HuH-7.5 (cell line): ENCODE data around the gene IGFBP4.

Experiments used
- DNase-seq: peaks from one replicate; pipeline ENCODE4 v3.0.0; 2011; ENCODE audit warnings: low spot score

The IGFBP4 gene

DNA sequence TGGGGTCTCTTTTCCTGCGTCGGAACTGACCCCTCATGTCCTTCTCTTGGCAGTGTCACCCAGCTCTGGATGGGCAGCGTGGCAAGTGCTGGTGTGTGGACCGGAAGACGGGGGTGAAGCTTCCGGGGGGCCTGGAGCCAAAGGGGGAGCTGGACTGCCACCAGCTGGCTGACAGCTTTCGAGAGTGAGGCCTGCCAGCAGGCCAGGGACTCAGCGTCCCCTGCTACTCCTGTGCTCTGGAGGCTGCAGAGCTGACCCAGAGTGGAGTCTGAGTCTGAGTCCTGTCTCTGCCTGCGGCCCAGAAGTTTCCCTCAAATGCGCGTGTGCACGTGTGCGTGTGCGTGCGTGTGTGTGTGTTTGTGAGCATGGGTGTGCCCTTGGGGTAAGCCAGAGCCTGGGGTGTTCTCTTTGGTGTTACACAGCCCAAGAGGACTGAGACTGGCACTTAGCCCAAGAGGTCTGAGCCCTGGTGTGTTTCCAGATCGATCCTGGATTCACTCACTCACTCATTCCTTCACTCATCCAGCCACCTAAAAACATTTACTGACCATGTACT, 13.2 kb downstream of the IGFBP4 start:
- DNase-seq: no peak

DNA sequence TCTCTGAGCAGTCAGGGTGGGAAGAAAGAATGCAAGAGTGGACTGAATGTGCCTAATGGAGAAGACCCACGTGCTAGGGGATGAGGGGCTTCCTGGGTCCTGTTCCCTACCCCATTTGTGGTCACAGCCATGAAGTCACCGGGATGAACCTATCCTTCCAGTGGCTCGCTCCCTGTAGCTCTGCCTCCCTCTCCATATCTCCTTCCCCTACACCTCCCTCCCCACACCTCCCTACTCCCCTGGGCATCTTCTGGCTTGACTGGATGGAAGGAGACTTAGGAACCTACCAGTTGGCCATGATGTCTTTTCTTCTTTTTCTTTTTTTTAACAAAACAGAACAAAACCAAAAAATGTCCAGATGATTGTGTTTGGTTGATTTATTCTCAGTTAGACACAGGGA, 14.1 kb downstream of the IGFBP4 start:
- DNase-seq: no peak

DNA sequence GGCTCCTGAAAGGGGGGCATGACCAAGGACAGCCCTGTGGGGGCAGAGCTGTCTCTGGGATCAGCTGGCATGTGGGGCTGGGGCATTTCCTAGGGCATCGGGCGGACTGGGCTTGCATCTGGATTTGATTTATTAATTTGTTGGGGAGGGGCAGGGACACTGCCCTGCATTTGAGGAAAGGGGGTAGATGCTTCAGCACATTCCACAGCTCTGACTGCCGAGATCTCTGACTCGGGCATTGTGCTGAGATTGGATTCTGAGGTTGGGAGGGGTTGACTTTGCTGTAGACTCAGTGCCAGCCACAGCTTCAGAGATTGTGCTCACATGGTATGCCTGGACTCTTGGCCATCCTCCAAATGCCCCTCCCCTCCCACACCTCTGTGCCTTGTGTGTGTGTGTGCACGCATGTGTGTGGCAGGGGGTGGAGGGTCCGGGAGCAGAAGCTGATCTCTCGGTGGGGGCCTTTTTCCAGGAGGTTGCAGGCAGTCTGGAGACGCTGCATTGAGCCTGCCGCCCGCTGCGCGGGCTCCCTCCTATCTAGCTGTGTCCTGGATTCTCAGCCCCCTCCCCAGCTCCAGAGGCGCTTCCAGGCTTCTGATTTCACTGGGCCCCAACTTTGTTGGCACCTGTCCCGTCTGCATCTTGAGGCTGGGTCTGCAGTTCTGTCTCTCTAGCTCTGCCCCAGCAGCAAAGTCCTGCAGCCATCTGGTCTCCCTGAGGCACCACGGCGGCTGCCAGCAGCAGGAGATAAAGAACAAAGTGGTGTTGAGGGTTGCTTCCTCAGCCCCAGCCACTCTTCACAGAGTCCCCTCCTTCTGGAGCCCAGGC, 14.9 kb downstream of the IGFBP4 start:
- DNase-seq: no peak

DNA sequence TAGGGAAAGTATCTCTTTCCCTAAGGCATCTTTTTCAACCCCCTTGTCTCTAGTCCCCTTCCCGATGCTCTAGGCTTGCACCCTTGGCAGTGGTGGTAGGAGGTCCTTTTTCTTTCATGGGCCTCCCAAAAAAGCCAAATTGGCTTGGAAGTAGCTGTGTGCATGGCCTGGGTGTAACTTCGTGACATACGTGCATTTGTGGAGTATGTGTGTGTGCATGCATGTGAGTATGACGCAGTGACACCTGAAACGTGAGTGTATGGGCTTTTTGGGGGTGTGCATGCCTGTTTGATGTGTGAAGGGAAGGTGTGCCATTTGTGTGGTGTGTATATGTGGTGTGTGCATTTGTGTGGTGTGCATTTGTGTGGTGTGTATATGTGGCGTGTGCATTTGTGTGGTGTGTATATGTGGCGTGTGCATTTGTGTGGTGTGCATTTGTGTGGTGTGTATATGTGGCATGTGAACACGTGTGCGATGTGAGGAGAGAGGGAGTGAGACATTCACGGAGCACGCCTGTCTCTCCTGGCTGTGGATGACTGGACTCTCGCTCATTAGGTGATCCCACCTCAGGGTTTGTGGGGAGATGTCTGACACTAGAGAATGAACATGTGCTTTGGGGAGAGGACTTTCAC, 15.7 kb downstream of the IGFBP4 start:
- DNase-seq: no peak

DNA sequence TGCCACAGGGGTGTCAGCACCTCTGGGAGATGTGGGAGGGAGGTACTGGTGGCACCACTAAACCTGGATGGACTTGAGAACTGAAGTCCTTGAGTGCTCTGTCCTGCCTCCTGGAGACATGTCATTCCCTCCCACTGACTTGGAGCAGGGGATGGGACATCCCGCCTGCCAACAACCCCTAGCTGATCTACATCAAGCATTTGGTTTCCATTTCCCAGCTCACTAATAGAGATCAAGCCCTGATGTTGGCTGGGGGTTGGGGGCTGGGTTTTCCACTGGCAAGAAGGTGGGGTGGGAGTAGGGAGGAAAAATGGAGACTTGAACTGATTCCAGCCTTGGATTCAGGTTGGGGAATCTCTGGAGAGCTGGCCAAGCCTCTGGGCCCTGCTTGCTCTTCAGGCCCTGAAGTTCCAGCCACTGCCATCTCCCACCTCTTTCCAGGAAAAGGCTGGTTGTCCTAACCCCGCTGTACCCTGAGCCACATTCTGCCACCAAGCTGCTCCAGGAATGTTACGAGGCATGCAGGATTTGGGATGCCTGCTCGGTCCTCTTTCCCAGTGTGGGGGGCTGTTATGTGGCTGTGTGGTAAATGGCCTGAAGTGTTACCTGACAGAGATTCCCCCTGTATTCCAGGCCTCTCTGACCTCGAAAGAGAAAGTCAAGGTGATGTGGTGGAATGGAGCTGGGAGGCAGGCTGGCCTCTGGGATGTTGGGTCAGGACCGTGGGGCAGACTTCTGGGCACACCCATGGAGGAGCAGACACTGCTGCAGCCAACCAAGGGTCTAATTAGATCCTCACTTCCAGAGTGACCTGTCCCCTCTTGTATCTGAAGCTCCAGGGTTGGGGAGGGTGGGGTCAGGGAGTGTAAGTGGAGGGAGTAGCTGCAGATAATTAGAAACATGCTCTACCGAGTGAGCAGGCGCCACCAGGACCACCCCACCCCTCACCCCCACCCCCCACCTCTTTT, 16.7 kb downstream of the IGFBP4 start:
- DNase-seq: no peak

DNA sequence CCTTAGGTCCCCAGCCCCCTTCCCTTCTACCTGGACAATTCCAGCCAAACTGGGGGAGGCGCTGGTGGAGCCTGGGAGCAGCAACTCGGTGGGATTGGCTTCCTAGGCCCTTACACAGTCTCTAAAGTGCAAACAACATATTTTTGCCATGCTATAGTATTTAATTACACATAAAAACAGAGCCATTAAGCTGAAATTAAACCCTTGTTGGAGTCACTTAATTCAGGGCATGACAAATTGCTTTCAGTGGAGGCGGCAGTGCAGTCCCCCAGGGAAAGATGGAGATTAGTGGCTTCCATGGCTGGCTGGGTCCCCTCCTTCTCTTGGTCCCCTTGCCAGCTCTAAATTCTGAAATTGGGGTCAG, 17.3 kb downstream of the IGFBP4 start:
- no peak for DNase-seq

DNA sequence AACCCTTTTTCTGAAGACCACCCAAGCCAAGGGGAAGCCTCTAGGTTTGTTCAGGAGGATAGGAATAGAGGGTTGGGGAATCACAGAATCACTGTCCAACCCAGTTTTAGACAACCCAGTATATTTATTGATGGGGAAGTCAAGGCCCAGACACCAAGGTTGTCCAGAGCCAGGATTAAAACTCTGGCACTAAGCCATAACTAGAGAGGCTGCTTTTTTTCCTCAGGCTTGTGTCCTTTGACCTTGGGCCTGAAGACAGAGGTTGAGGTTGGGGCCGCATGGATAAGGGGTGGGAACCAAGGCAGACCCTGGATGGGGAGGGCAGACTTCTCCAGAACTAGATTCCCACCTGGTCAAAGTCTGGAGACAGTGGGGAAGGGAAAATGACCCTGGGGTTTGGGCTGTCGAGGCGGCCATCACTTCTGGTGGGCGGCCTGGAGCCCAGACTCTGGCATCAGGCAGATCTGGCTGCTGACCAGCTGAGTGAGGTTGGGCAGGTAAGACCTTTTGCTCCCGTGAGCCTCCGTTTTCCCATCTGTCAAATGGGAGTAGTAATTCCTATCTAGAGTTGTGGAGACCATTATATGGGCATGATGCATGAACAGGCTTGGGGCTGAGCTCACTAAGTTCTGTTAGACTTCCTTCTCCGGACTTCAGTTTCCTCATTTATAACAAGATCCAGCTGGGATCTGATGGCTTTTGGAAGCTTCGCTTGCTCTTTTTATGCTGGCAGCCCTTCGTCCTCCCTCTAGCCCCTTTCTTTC, 17.9 kb downstream of the IGFBP4 start:
- no peak for DNase-seq

DNA sequence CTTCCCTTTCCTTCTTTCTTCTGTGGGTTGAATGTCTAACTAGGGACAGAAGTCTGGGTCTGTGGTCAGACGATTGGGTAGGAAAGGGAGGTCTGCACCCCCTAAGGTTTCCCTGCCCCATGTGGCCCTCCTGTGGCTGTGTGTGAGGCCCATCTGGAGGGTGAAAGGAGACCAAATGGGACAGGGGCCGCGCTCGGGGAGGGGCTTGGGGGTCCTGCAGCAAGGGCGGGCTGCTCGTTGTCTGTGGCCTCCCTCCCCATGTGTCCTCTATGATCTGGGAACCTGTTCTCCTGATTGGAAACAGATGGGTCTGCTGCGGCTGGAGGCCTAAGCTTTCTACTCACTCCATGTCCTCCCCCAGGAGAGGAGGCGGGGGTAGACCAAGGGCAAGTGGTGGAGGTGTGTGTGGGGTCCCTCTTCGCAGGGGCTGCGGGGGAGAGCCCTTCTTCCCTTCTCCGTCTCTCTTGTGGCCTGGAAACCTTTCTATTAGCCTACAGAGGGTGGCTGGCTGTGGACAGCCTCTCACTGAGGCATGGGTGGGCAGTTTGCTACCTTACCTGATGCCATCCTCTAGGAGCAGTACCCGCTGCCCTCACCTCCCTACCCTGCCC, 18.6 kb downstream of the IGFBP4 start:
- DNase-seq: no peak

DNA sequence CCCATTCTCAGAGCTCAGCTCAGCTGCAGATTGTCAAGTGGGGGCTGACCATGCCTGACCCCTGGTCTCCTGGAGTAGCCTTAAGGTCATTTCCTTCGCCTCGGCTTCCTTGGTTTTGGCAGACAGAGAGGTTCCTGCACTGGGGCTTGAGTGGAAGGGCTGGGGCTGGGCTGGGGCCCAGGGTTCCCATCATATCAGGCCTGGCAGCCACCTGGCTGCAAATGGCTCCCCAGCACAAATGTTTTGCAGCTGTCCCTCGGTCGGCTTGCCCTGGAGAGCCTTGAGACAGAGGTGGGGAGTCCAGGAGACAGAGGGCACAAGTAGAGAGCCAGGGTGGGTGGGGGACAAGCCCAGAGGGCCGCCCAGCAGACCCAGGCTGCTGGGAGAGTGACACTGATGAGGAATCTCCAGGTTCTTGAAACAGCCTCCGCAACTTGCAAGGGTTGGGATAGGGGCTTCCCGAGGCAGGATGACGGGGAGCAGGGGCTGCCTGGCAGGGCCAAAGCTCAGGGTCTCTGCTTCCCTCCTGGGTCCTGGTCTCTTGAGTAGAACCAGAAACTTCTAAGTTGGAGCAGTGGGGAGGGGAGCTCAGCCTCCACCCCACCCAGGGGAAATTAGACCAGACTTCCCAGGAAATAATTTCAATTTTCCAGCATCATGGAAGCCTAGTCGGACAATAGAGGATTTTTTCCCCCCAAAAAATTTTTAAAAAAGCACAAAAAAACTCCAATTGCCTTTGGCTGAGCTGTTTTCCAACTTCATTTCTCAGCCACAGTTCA, 19.3 kb downstream of the IGFBP4 start:
- no peak for DNase-seq

DNA sequence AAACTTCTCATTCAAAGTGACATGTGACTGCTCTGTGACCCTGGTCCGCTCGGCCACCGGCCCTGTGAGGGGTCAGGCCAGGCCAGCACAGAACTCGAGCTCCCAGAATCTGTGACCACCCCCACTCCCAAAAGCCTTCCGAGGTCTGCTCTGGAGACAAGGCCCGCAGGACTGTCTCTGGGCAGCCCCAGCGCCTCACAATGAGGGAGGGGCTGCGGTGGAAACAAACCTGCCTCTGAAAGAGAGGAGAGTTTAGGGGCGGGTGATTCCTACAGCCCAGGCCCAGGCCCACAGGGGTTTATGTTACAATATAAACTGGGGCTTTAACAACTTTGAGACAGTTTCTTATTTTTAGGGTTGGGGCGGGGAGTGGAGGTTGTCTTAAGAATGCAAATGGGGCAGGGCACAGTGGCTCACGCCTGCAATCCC, 19.9 kb downstream of the IGFBP4 start:
- DNase-seq: no peak

DNA sequence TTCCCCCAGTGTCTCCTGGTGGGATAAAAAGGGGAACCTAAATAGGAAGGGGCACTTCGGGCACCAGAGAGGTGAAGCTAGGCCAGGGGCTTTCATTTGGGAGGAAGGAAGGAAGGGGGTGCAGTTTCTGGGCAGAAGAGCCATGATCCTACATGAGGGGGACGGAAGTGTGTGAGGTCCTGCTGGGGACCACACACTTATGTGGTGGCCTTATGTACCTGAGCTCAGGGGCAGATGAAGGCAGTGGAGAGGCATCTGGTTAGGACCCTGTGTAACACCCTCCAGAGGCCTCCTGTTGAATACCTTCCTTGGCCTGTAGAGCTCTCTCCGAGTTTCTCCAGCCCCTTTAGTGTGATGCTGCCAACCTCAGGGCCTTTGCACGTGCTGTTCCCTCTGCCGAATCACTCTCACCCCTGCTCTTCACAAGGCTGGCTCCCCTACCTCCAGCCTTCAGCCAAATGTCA, 21.2 kb downstream of the IGFBP4 start:
- DNase-seq: no peak

DNA sequence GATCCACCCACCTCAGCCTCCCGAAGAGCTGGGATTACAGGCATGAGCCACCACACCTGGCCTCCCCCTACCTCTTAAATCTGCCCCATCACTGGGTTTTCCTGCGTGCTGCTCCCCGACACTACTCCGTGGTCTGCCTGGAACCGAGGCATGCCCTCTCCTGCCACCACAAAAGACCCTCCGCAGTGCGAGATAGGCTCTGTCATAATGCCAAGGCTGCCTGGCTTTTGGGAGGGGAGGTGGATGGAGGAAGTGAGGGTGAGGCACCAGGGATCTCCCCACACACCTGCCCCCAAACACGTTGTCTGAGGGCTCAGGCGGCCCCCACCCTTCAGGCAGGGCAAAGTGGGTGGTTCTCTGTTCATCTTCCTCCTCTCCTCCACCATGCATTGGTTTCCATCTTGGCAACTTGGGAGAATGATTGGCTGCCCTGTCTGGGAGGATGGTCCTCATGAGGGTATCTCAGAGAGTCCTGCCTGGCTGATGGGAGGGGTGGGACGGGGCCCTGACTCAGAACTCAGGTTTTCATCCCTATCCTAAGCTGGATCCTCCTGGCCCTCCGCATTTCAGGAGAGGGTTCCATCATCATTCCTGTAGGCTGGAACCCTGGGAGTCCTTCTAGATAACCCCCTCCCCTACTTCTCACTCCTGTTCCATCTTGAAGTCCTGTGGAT, 23.2 kb downstream of the IGFBP4 start:
- DNase-seq: no peak

DNA sequence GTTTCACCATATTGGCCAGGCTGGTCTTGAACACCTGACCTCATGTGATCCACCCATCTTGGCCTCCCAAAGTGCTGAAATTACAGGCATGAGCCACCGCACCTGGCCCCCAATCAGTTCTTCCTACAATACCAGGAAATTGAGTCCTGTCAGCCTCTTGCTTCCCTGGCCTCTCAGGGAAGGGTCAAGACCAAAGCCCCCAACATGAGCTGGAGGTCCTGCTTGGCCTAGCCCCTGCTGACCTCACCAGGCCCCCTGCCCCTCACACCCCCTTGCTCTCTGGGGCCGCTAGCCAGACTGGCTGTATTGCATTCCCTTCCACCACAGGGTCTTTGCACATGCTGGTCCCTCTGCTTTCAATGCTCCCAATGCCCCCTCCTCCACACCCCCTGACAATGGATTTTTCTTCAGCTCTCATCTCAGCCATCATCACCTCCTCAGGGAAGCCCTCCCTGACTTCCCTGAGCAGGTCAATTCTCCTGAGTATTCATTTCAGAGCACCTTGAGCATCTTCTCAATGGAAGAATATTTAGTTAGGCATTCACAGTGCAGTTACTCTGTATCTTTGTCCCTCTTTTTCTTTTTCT, 24.1 kb downstream of the IGFBP4 start:
- no peak for DNase-seq

DNA sequence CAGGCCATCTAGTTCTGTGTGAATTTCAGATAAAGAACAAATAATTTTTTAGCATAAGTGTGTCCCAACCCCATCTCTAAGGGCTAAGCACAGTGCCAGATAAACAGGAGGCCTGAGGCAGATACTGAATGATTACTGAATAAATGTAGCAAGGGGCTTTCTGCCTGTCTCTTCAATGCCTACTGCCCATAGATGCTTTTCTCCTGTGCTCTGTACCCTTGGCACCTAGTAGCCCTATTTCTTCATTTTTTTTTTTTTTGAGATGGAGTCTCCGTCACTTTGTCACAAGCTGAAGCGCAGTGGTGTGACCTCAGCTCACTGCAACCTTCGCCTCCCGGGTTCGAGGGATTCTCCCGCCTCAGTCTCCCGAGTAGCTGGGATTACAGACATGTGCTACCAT, 25.3 kb downstream of the IGFBP4 start:
- no peak for DNase-seq

DNA sequence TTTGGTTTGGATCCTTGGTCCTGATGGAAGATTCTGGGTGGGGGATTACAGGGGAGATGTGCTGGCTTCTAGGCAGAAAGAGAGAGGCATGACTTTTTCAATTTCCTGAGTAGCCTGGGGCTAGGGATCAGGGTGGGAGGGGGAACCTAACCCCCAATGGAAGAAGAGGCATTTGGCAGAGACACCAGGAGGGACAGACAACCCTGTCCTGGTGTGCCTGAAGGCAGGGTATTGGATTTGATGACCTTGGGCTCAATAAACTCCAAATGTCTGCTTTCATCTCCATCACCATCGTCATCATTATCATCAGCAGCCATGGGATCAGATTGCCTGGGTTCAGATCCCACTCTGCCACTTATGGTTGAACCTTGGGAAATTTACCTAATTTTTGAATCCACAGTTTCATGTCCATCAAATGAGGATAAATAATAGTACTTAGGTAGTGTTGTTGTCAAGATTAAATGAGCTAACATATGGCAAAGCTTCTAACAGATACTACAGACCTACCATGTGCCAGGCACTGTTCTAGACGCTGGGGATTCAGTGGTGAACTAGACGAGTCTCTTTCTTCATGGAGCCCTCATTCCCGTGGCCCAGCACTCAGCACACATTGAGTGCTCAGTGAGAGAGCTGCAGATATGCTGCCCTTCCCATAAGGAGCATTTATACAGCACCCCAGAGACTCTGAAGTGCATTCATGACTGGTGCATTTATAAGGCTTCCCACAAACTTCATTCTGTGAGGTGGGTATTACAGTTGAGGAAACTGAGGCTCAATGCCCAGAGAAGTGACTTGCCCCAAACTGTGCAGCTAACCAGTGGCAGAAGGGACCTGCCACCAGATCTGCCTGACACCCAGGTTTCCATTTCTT, 26.8 kb downstream of the IGFBP4 start:
- no peak for DNase-seq

DNA sequence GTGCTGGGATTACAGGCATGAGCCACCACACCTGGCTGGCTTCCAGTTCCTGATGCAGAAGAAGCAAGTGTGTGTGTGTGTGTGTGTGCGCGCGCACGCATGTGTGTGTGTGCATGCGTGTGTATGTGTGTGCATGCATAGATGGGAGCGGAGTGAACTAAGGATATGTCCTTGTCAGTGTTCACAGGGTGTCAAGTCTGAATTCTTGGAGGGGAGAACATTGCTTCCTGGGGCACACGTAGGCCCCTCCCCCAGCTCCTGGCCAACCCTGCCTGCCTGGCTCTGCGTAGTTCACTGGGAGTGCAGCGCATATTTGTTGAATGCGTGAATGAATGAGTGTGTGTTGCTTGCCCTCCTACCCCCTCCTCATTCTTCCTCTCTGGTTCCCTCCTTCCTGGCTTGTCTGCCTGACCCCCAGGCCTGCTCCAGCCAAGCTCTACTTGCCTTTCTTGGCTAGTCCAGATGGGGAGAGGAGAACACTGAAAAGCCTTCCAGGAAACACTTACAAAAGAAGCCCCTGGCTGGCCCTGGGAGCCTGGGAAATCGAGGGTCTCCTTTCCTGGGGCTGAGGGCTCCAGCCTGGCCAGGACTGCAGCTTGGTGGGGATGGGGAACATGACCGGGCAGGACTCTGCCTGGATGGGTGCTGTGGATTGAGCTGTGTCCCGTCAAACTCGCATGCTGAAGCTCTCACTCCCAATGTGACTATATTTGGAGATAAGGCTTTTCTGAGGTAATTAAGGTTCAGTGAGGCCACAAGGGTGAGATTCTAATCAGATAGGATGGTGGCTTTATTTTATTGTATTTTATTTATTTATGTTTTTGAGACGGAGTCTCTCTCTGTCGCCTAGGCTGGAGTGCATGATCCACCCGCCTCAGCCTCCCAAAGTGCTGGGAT, 27.9 kb downstream of the IGFBP4 start:
- no peak for DNase-seq
